Osteoblast (primary cell): ENCODE data around the gene GRIN1. TPM values are rescaled to one million over a fixed set of nuclear protein-coding genes. Genes with fewer than 3 reads are reported as not detected.

ENCODE experiments used
- DNase-seq: peaks from one replicate; pipeline ENCODE4 v3.0.0; 2011; ENCODE audit warnings: low spot score, mixed read lengths; ENCODE audit not compliant: insufficient read length; ENCODE audit errors: missing footprints
- H2AFZ ChIP-seq: 2 replicates; pipeline ENCODE4 v1.6.0; 2011; ENCODE audit warnings: mild to moderate bottlenecking, low read length
- H3K27ac ChIP-seq: 2 replicates; pipeline ENCODE4 v1.5.1; 2011; ENCODE audit warnings: mild to moderate bottlenecking, low read depth, low read length, moderate library complexity
- H3K27me3 ChIP-seq: 2 replicates; pipeline ENCODE4 v1.6.0; 2012; ENCODE audit warnings: mild to moderate bottlenecking, control low read depth, inconsistent platforms, low read length, moderate library complexity; ENCODE audit not compliant: insufficient read depth
- H3K36me3 ChIP-seq: 2 replicates; pipeline ENCODE4 v1.5.1; 2011; ENCODE audit warnings: mild to moderate bottlenecking, low read length, control low read depth, moderate library complexity; ENCODE audit not compliant: insufficient read depth
- H3K4me1 ChIP-seq: 2 replicates; pipeline ENCODE4 v1.5.1; 2011; ENCODE audit warnings: mild to moderate bottlenecking, low read length, control low read depth, moderate library complexity; ENCODE audit not compliant: insufficient read depth
- H3K4me2 ChIP-seq: 2 replicates; pipeline ENCODE4 v1.6.0; 2011; ENCODE audit warnings: mild to moderate bottlenecking, low read length; ENCODE audit not compliant: insufficient read depth
- H3K4me3 ChIP-seq: fragments of 200-600 bp; sonication (generic); 3 replicates; pipeline ENCODE4 v1.5.1; 2012; ENCODE audit warnings: mild to moderate bottlenecking, low read length, inconsistent platforms; ENCODE audit not compliant: insufficient read depth
- H3K79me2 ChIP-seq: 2 replicates; pipeline ENCODE4 v1.6.0; 2012; ENCODE audit warnings: mild to moderate bottlenecking, low read length, control low read depth, inconsistent platforms; ENCODE audit not compliant: insufficient read depth
- H3K9me3 ChIP-seq: 2 replicates; pipeline ENCODE4 v1.5.1; 2011; ENCODE audit warnings: low read depth, low read length, control low read depth
- H4K20me1 ChIP-seq: 2 replicates; pipeline ENCODE4 v1.6.0; 2012; ENCODE audit warnings: mild to moderate bottlenecking, low read length, control low read depth; ENCODE audit not compliant: insufficient read depth
- total RNA-seq: library from RNA; depleted of rRNA; stranded (reverse); fragments of >200 nt; gene quantifications from 2 replicates; pipeline ENCODE4 v1.2.3, GENCODE V29; 2012
- TF ChIP-seq, protein P1 (sequence below): IDR thresholded peaks from 2 replicates; pipeline ENCODE4 v1.5.1; 2011; ENCODE audit warnings: mild to moderate bottlenecking, low read depth, low read length, moderate library complexity; ENCODE audit errors: extremely low read depth

GRIN1 gene
- total RNA-seq, 1 donor: not detected

DNA sequence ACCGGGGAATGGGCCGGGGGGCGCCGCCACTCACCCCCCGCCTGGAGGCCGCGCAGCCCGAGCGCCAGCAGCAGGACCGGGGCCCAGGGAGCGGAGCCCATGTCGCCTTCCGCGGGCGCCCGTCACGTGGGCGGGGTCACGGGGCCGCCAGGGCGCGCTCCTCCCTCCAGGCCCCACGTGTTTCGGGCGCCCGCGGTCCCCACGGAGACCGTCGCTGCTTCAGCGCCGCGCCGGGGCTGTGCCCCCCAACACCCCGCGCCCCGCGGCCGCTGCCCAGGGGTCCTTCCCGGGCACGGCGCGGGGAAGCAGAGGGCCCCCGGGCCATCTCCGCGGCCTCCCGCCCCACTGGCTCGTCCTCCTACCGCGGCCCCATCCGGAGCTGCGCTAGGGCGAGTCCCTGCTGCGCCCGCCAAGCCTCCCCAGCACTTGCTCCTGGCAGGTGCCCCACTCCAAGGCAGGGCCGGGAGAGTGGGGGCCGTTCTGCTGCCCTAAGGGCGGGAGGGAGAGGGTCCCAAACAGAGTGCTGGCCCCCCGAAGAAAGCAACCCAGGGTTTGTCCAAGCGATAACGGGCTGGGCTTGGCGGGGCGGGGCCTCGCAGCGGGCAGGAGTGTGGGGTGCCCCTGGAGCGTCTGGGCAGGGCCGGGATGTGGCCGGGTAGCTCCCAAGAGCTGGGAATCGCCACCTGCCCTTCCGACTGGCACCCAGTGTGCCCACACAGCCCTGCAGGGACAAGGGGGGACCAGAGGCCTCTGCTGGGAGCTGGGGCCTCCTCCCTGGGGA lies 24.2 kb upstream of the GRIN1 start, which contains the start of gene DPP7:
TSS of gene DPP7 (minus strand) at position 121 of the 781 bp plus-strand sequence. CDS start at position 101, 20 bp downstream.
- no peaks in the 10 kb centered on the region for H3K4me1 ChIP-seq
- peaks cover 8% of the 10 kb centered on the region for H3K36me3 ChIP-seq
- peak within 1 kb of the TSS; percentile 72 for H3K4me2 ChIP-seq
- DNase-seq: peak; percentile 100
- H3K27me3 ChIP-seq: no peaks in the 10 kb centered on the region
- H2AFZ ChIP-seq: peak within 1 kb of the TSS; percentile 59
- H3K79me2 ChIP-seq: peaks cover 5% of the 10 kb centered on the region
- no peaks in the 10 kb centered on the region for H3K9me3 ChIP-seq
- H3K4me3 ChIP-seq: peak within 1 kb of the TSS; percentile 73
- no peak within 1 kb of the TSS for H3K27ac ChIP-seq
- TF ChIP-seq, protein P1, sequence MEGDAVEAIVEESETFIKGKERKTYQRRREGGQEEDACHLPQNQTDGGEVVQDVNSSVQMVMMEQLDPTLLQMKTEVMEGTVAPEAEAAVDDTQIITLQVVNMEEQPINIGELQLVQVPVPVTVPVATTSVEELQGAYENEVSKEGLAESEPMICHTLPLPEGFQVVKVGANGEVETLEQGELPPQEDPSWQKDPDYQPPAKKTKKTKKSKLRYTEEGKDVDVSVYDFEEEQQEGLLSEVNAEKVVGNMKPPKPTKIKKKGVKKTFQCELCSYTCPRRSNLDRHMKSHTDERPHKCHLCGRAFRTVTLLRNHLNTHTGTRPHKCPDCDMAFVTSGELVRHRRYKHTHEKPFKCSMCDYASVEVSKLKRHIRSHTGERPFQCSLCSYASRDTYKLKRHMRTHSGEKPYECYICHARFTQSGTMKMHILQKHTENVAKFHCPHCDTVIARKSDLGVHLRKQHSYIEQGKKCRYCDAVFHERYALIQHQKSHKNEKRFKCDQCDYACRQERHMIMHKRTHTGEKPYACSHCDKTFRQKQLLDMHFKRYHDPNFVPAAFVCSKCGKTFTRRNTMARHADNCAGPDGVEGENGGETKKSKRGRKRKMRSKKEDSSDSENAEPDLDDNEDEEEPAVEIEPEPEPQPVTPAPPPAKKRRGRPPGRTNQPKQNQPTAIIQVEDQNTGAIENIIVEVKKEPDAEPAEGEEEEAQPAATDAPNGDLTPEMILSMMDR: no peak
- H4K20me1 ChIP-seq: peaks cover 5% of the 10 kb centered on the region

DNA sequence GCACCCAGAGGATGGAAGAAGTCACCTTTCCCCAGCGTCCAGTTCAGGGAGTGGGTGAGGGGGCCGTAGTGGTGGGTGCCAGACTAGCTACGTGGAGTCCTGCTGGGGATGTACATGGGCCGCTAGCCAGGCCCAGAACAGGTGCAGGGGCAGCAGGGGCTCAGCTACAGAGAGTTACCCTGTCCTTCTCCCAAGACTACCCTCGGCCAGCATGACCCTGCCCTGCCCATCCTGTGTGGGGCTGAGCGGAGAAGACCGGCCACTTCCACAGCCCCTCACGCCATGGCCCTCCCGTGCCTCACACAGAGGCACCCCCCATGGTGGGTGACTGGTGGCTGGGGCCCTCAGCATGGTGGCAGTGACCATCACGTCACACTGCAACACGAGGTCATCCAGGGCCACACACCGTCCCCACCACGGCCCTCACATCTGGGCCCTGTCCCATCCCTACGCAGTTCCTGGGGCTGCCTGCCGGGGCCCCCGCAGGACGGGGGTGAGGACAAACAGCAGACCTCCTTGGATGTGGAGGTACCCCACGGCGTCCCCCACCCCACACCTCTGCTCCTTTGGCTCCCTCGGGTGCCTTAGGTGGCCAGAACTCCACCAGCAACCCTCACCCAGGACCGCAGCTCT lies 23.4 kb upstream of the GRIN1 start:
- Histone ChIP-seq H3K79me2 (peaks cover 5% of the 10 kb centered on the region), H2AFZ (no peak overlapping the region), H3K36me3 (peaks cover 4% of the 10 kb centered on the region), H4K20me1 (peaks cover 5% of the 10 kb centered on the region), H3K9me3 (no peaks in the 10 kb centered on the region), H3K4me2 (no peak overlapping the region), H3K27me3 (no peaks in the 10 kb centered on the region), H3K4me3 (no peak overlapping the region), H3K4me1 (no peaks in the 10 kb centered on the region), H3K27ac (no peak overlapping the region)
- TF ChIP-seq, protein P1: no peak
- DNase-seq: peak; percentile 89

DNA sequence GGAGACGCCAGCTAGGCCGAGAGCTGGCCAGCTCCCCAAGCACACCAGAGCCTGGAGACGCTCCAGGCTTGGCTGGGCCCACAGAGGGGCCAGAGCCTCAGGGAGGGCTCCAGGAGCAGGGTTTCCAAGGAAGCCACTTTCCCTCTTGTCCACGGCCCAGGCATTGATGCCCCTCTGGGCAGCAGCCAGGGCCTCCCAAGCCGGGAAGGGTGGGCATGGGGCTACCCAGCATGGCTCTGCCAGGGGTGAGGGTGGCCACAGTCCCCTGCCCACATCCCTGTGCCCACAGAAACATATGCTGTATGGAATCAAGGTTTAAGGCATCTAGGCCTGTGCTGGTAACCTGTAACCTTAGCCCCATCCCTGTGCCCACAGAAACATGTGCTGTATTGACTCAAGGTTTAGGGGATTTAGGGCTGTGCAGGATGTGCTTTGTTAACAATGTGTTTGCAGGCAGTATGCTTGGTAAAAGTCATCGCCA lies 22.9 kb upstream of the GRIN1 start:
- Histone ChIP-seq H3K27ac (no peak overlapping the region), H3K79me2 (peaks cover 5% of the 10 kb centered on the region), H3K4me2 (no peak overlapping the region), H3K36me3 (peaks cover 4% of the 10 kb centered on the region), H4K20me1 (peaks cover 5% of the 10 kb centered on the region), H2AFZ (no peak overlapping the region), H3K9me3 (no peaks in the 10 kb centered on the region), H3K27me3 (no peaks in the 10 kb centered on the region), H3K4me1 (no peaks in the 10 kb centered on the region), H3K4me3 (no peak overlapping the region)
- TF ChIP-seq, protein P1: no peak
- DNase-seq: peak; percentile 86

DNA sequence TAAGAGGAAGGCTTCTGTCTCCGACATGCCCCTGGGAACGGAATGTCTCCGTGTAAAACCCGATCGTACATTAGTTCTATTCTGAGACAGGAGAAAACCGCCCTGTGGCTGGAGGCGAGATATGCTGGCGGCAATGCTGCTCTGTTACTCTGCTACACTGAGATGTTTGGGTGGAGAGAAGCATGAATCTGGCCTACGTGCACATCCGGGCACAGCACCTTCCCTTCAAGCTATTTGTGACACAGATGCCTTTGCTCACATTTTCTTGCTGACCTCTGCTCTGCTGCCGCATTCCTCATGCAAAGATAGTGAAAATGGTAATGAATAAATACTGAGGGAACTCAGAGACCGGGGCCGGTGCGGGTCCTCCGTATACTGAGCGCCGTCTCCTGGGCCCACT lies 22.2 kb upstream of the GRIN1 start:
- Histone ChIP-seq H3K79me2 (peaks cover 5% of the 10 kb centered on the region), H4K20me1 (peaks cover 5% of the 10 kb centered on the region), H3K4me2 (no peak overlapping the region), H3K4me1 (no peaks in the 10 kb centered on the region), H3K36me3 (peaks cover 4% of the 10 kb centered on the region), H3K9me3 (no peaks in the 10 kb centered on the region), H2AFZ (no peak overlapping the region), H3K4me3 (no peak overlapping the region), H3K27ac (no peak overlapping the region), H3K27me3 (no peaks in the 10 kb centered on the region)
- no peak for DNase-seq
- TF ChIP-seq, protein P1: no peak
